SK-N-SH treated with all-trans-retinoic acid at 6 μM for 48 hours (cell line): ENCODE measurements around the gene RNASET2.

ENCODE experiments used
- ESRRG ChIP-seq: fragments of 250-450 bp; sonication (Bioruptor Pico); IDR thresholded peaks from 2 replicates; pipeline ENCODE4 v1.6.1; 2021; ENCODE audit warnings: mild to moderate bottlenecking
- OSR1 ChIP-seq: fragments of 250-450 bp; sonication (Bioruptor Pico); IDR thresholded peaks from 2 replicates; pipeline ENCODE4 v1.8.0; 2022; ENCODE audit warnings: moderate library complexity, mild to moderate bottlenecking, inconsistent platforms
- POU6F1 ChIP-seq: fragments of 250-450 bp; sonication (Bioruptor Pico); IDR thresholded peaks from 2 replicates; pipeline ENCODE4 v1.8.0; 2021; ENCODE audit warnings: low read depth, mild to moderate bottlenecking, moderate library complexity, borderline replicate concordance
- ZFP3 ChIP-seq: fragments of 250-450 bp; sonication (Bioruptor Pico); IDR thresholded peaks from 2 replicates; pipeline ENCODE4 v1.5.0; 2020; ENCODE audit warnings: mild to moderate bottlenecking, moderate library complexity
- ZFP30 ChIP-seq: fragments of 450-650 bp; formaldehyde crosslinking; IDR thresholded peaks from 2 replicates; pipeline ENCODE4 v1.5.0; 2022; ENCODE audit warnings: mild to moderate bottlenecking, moderate library complexity
- ZNF565 ChIP-seq: fragments of 450-650 bp; formaldehyde crosslinking; conservative IDR thresholded peaks from 2 replicates; pipeline ENCODE4 v1.5.0; 2020; ENCODE audit warnings: low read depth, mild to moderate bottlenecking, moderate library complexity

GRCh38 chr6:166925141-166925996 lies 31.0 kb downstream of the RNASET2 start:
- TF ChIP-seq ZNF565 (no peak), ESRRG (no peak), ZFP3 (CRISPR knock-in tag) (no peak), ZFP30 (no peak), OSR1 (CRISPR knock-in tag) (no peak), POU6F1 (CRISPR knock-in tag) (no peak)
